GDM1 (cell line): ENCODE data around the gene GPR152.
A peak's percentile ranks its signal among the peaks of the same experiment; 100 is the strongest.
"Not testable (repeated sequence)": the region's sequence is repeated elsewhere in the genome, so short reads cannot be mapped to it uniquely, and the experiment has no call there.

Source experiments
- DNase-seq: peaks from one replicate; lab custom pipeline; 2025; lab: John Stamatoyannopoulos, UW

The GPR152 gene

GRCh38 chr11:67489203-67489884 is 36.8 kb upstream of the GPR152 start:
- no peak for DNase-seq

- no peak for DNase-seq
These were observed 34.1 kb upstream of the GPR152 start for GRCh38 chr11:67486481-67487195.

- not testable (repeated sequence) for DNase-seq
These were observed 33.4 kb upstream of the GPR152 start for GRCh38 chr11:67485873-67486361.

GRCh38 chr11:67484847-67485311 is 32.4 kb upstream of the GPR152 start:
- DNase-seq: no peak

GRCh38 chr11:67483831-67484665 is 31.5 kb upstream of the GPR152 start:
- DNase-seq: no peak

- peak; percentile 96 for DNase-seq
These were observed 30.6 kb upstream of the GPR152 start, which contains the start of gene AIP for GRCh38 chr11:67482827-67483798. TSS of gene AIP (plus strand) at chr11:67483026. CDS start at chr11:67483159, 133 bp downstream.

- no peak for DNase-seq
These were observed 29.8 kb upstream of the GPR152 start for GRCh38 chr11:67482275-67482826.

- not testable (repeated sequence) for DNase-seq
These were observed 25.0 kb upstream of the GPR152 start for GRCh38 chr11:67477344-67478050.

- not testable (repeated sequence) for DNase-seq
These were observed 24.2 kb upstream of the GPR152 start for GRCh38 chr11:67476692-67477091.

- DNase-seq: no peak
These were observed 20.4 kb upstream of the GPR152 start for GRCh38 chr11:67472882-67473281.

GRCh38 chr11:67470337-67471002 is 17.9 kb upstream of the GPR152 start:
- DNase-seq: no peak

GRCh38 chr11:67469508-67469811 is 16.9 kb upstream of the GPR152 start:
- no peak for DNase-seq

GRCh38 chr11:67468759-67469507 is 16.4 kb upstream of the GPR152 start, which contains the start of gene TMEM134:
TSS of gene TMEM134 (minus strand) at chr11:67469251. CDS start at chr11:67469192, 59 bp downstream.
- DNase-seq: peak; percentile 88

GRCh38 chr11:67468456-67468758 is 15.9 kb upstream of the GPR152 start:
- DNase-seq: no peak

GRCh38 chr11:67468056-67468455 is 15.5 kb upstream of the GPR152 start:
- DNase-seq: no peak

- DNase-seq: no peak
These were observed 14.6 kb upstream of the GPR152 start for GRCh38 chr11:67466962-67467771.

- DNase-seq: no peak
These were observed 13.8 kb upstream of the GPR152 start for GRCh38 chr11:67466367-67466766.

GRCh38 chr11:67465530-67465929 is 13.0 kb upstream of the GPR152 start:
- DNase-seq: not testable (repeated sequence)
